Gastroesophageal sphincter (tissue), 4 donors: Measurements from ENCODE around the gene CYP27A1. TPM values are rescaled to one million over a fixed set of nuclear protein-coding genes. Genes with fewer than 3 reads are reported as not detected.
A peak's percentile ranks its signal among the peaks of the same experiment; 100 is the strongest.

Experiments
- ATAC-seq: fragments of 150-250 bp; one replicate; pipeline ENCODE4 v1.9.1; 2016; ENCODE audit warnings: mild to moderate bottlenecking, moderate library complexity
- H3K27ac ChIP-seq, 4 donors: fragments of 200-600 bp; sonication (generic) in 3 of 4; 1 replicate in 3 of 4; 2 replicates in 1 of 4; pipeline ENCODE4 v1.5.1; 2016 to 2019
- H3K27me3 ChIP-seq: fragments of 200-600 bp; sonication (generic); one replicate; pipeline ENCODE4 v1.5.1; 2019
- H3K36me3 ChIP-seq, 2 donors: fragments of 200-600 bp; sonication (generic); one replicate each; pipeline ENCODE4 v1.5.1; 2019; ENCODE audit warnings: control low read depth in 1 of 2
- H3K4me1 ChIP-seq, 3 donors: fragments of 200-600 bp; sonication (generic); 1 replicate in 2 of 3; 2 replicates in 1 of 3; pipeline ENCODE4 v1.5.1; 2016 to 2019; ENCODE audit warnings: control low read depth in 2 of 3
- H3K4me3 ChIP-seq, 2 donors: fragments of 200-600 bp; sonication (generic); one replicate each; pipeline ENCODE4 v1.5.1; 2019; ENCODE audit warnings: mild to moderate bottlenecking in 1 of 2, moderate library complexity in 1 of 2
- H3K9me3 ChIP-seq, 3 donors: fragments of 200-600 bp; sonication (generic); one replicate each; pipeline ENCODE4 v1.5.1; 2017 to 2019; ENCODE audit warnings: control low read depth in 2 of 3
- CTCF ChIP-seq, 4 experiments: fragments of 200-600 bp in 2 of 4; fragments of 450-650 bp in 2 of 4; sonication (generic) in 1 of 4; IDR thresholded peaks; one replicate each; pipeline ENCODE4 v1.5.1; 2017 to 2019; ENCODE audit warnings: antibody characterized with exemption in 4 of 4, mild to moderate bottlenecking in 2 of 4, moderate library complexity in 2 of 4
- EP300 ChIP-seq: sonication (generic); formaldehyde crosslinking; IDR thresholded peaks from one replicate; pipeline ENCODE4 v1.6.1; 2017; ENCODE audit warnings: antibody characterized with exemption, mild to moderate bottlenecking
- POLR2A ChIP-seq, 2 donors: fragments of 450-650 bp; IDR thresholded peaks; one replicate each; pipeline ENCODE4 v1.6.1; 2017; ENCODE audit warnings: antibody characterized with exemption in 2 of 2, mild to moderate bottlenecking in 2 of 2, moderate library complexity in 1 of 2
- POLR2AphosphoS5 ChIP-seq: sonication (generic); formaldehyde crosslinking; IDR thresholded peaks from one replicate; pipeline ENCODE4 v1.6.1; 2017; ENCODE audit warnings: antibody characterized with exemption
- WGBS, 2 donors: methylation state at CpG; one replicate each; pipeline ENCODE4 v1.1.5; 2018; ENCODE audit warnings: low coverage in 1 of 2; 5-methylcytosine and 5-hydroxymethylcytosine counted together
- total RNA-seq, 4 donors: library from RNA; depleted of rRNA; stranded (reverse); fragments of >200 nt; gene quantifications; one replicate each; pipeline ENCODE4 v1.1.0, GENCODE V29; 2016

Gene CYP27A1
- total RNA-seq, 4 donors from 2014 or later = 20.9 to 29.0 (median 23.5) TPM

GRCh38 chr2:218786133-218786532 is 4.2 kb downstream of the CYP27A1 start:
- peaks cover 0 to 44% (median 7%) of the 10 kb centered on the region in 3 donors for H3K4me1 ChIP-seq
- peaks cover 0 to 11% (median 0%) of the 10 kb centered on the region in 3 donors for H3K9me3 ChIP-seq
- H3K27me3 ChIP-seq = peaks cover 7% of the 10 kb centered on the region
- H3K4me3 ChIP-seq = no peak overlapping the region
- no peaks in the 10 kb centered on the region for H3K36me3 ChIP-seq
- H3K27ac ChIP-seq = no peak overlapping the region
- ATAC-seq = no peak
- 85% methylated on average over 2 of the region's 3 CpGs for WGBS, 2 donors
- no peak for TF ChIP-seq EP300
- TF ChIP-seq POLR2AphosphoS5 = no peak
- TF ChIP-seq POLR2A (IDR thresholded peaks at IDR 0.05) = no peak
- no peak for TF ChIP-seq CTCF (IDR thresholded peaks at IDR 0.05)

- Histone ChIP-seq H3K27me3 (no peaks in the 10 kb centered on the region), H3K27ac (peak overlapping the region in 2 of 4 donors; percentile 6 to 20), H3K36me3 (no peaks in the 10 kb centered on the region), H3K4me3 (no peak overlapping the region), H3K4me1 (peaks cover 0 to 19% (median 3%) of the 10 kb centered on the region in 3 donors), H3K9me3 (peaks cover 0 to 11% (median 0%) of the 10 kb centered on the region in 3 donors)
- TF ChIP-seq POLR2AphosphoS5 (peak; percentile 39), CTCF (IDR thresholded peaks at IDR 0.05) (no peak)
- ATAC-seq = no peak
- WGBS, 2 donors = 44 to 79% methylated on average over 2 of the region's 2 CpGs
These were observed 6.7 kb downstream of the CYP27A1 start for GRCh38 chr2:218788529-218789255.

GRCh38 chr2:218792433-218792832 is 10.5 kb downstream of the CYP27A1 start:
- Histone ChIP-seq H3K4me3 (no peak overlapping the region), H3K27me3 (no peaks in the 10 kb centered on the region), H3K36me3 (no peaks in the 10 kb centered on the region), H3K9me3 (peaks cover 0 to 11% (median 0%) of the 10 kb centered on the region in 3 donors), H3K4me1 (peaks cover 0 to 14% (median 0%) of the 10 kb centered on the region in 3 donors), H3K27ac (no peak overlapping the region)
- whole genome bisulfite sequencing, 2 donors = 91 to 100% methylated on average over 1 of the region's 1 CpG
- ATAC-seq = no peak
- TF ChIP-seq POLR2A (IDR thresholded peaks at IDR 0.05) = no peak
- no peak for TF ChIP-seq POLR2AphosphoS5
- TF ChIP-seq CTCF (IDR thresholded peaks at IDR 0.05) = no peak
- no peak for TF ChIP-seq EP300

- H3K36me3 ChIP-seq = no peaks in the 10 kb centered on the region
- H3K4me3 ChIP-seq = no peak overlapping the region
- TF ChIP-seq EP300 = no peak
- no peak for TF ChIP-seq POLR2A (IDR thresholded peaks at IDR 0.05)
- no peak for TF ChIP-seq CTCF (IDR thresholded peaks at IDR 0.05)
- no peak for TF ChIP-seq POLR2AphosphoS5
- no peak for ATAC-seq
- H3K27ac ChIP-seq = no peak overlapping the region
- H3K27me3 ChIP-seq = no peaks in the 10 kb centered on the region
- H3K4me1 ChIP-seq = peaks cover 0 to 11% (median 0%) of the 10 kb centered on the region in 3 donors
- H3K9me3 ChIP-seq = no peaks in the 10 kb centered on the region
- 86 to 87% methylated on average over 4 of the region's 4 CpGs for WGBS, 2 donors
These were observed 14.7 kb downstream of the CYP27A1 start for GRCh38 chr2:218796691-218797090.
